ENCODE data around the gene ST6GAL1.

DNA sequence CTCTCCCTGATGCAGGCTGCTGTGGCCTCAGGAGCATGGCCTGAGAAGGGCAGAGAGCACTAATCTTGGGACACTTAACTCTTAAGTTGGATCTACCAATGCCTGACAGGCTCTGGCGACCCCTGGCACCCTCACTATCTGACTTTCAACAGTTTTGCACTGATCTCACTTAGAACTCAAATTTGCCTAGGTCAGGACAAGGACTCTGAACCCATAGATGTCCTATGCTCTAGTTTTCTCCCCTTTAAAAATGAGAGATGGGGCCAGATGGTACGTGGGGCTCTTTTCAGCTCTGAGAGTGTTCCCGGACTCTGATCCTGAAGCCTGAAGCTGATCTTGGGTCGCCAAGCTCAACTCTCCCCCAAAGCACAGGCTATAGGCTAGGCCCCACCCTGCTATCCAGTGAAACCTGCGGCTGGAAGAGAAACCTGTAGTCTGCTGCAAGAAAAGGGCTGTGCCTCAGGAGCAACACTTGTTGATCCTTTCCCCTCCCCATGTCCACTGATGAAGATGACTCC lies 143.3 kb downstream of the ST6GAL1 start:
- TF ChIP-seq GATA2 (IDR thresholded peaks at IDR 0.05; ENCODE audit: low read depth, low read length) (no peak), GATA3 (IDR thresholded peaks at IDR 0.05; ENCODE audit: low read depth, low read length) (no peak)
